BJ (cell line): ENCODE results near the gene PLXNA2. TPM values are rescaled to one million over a fixed set of nuclear protein-coding genes. Genes with fewer than 3 reads are reported as not detected.

Source experiments
- CTCF ChIA-PET: fragments of 350-600 bp; formaldehyde crosslinking; extraction: SDS; loops from one replicate; lab custom pipeline; 2021; ENCODE audit warnings: antibody characterized with exemption, inconsistent platforms; lab: Yijun Ruan, JAX
- POLR2A ChIA-PET: fragments of 300-600 bp; sonication (Branson Sonifier 250); formaldehyde crosslinking; extraction: SDS; loops from one replicate; lab custom pipeline; 2021; ENCODE audit warnings: antibody characterized with exemption; lab: Charles Lee
- DNase-seq: peaks from one replicate; pipeline ENCODE4 v3.0.0-alpha.2; 2011; ENCODE audit warnings: low read depth
- H3K27me3 ChIP-seq: 2 replicates; pipeline ENCODE4 v1.6.0; 2011; ENCODE audit warnings: low read length; ENCODE audit not compliant: control insufficient read depth, insufficient read depth
- H3K36me3 ChIP-seq: 2 replicates; pipeline ENCODE4 v1.5.1; 2011; ENCODE audit warnings: low read length; ENCODE audit not compliant: control insufficient read depth, insufficient read depth
- H3K4me3 ChIP-seq: 2 replicates; pipeline ENCODE4 v1.5.1; 2011; ENCODE audit warnings: low read depth, mild to moderate bottlenecking, control low read depth, low read length
- CTCF ChIP-seq: IDR thresholded peaks from 2 replicates; pipeline ENCODE4 v1.5.1; 2011; ENCODE audit warnings: low read depth, mild to moderate bottlenecking, control low read depth, inconsistent platforms, low read length, moderate library complexity; ENCODE audit not compliant: insufficient read depth
- polyA plus RNA-seq: library from polyadenylated mRNA; depleted of rRNA; stranded (reverse); fragments of >200 nt; gene quantifications from 2 replicates; pipeline ENCODE4 v1.2.3, GENCODE V29; 2011

PLXNA2 gene
- polyA plus RNA-seq, 1 experiment, result 2.7 TPM

GRCh38 chr1:208053661-208054060, 190.5 kb downstream of the PLXNA2 start:
- CTCF ChIA-PET, result no interaction called here
- TF ChIP-seq CTCF, result no peak
- Histone ChIP-seq H3K36me3 (no peaks in the 10 kb centered on the region; the same call in none of the 2 replicates), H3K4me3 (no peak overlapping the region), H3K27me3 (no peaks in the 10 kb centered on the region)
- POLR2A ChIA-PET, result no interaction called here
- no peak for DNase-seq

GRCh38 chr1:208052926-208053407, 191.2 kb downstream of the PLXNA2 start:
- no peak for TF ChIP-seq CTCF
- POLR2A ChIA-PET, result no interaction called here
- CTCF ChIA-PET, result interaction anchor here (1.0 kb wide), 1 partner anchor 76 kb away, joined by 3 read pairs; no protein-coding TSS in a partner anchor
- Histone ChIP-seq H3K27me3 (no peaks in the 10 kb centered on the region), H3K4me3 (no peak overlapping the region), H3K36me3 (no peaks in the 10 kb centered on the region; the same call in none of the 2 replicates)
- no peak for DNase-seq

GRCh38 chr1:208052135-208052534, 192.0 kb downstream of the PLXNA2 start:
- ChIA-PET POLR2A (no interaction called here), CTCF (interaction anchor here (1.0 kb wide), 1 partner anchor 77 kb away, joined by 3 read pairs; no protein-coding TSS in a partner anchor)
- no peak overlapping the region for H3K4me3 ChIP-seq
- H3K36me3 ChIP-seq, result no peaks in the 10 kb centered on the region; the same call in 1 of the 2 replicates
- DNase-seq, result no peak
- no peak for TF ChIP-seq CTCF
- no peaks in the 10 kb centered on the region for H3K27me3 ChIP-seq

GRCh38 chr1:208051651-208052050, 192.5 kb downstream of the PLXNA2 start:
- no peaks in the 10 kb centered on the region for H3K36me3 ChIP-seq
- no peak overlapping the region for H3K4me3 ChIP-seq
- POLR2A ChIA-PET, result no interaction called here
- CTCF ChIA-PET, result no interaction called here
- TF ChIP-seq CTCF, result no peak
- no peaks in the 10 kb centered on the region for H3K27me3 ChIP-seq
- no peak for DNase-seq

- ChIA-PET POLR2A (no interaction called here), CTCF (interaction anchor here (1.2 to 1.5 kb wide), 3 partner anchors 9 to 190 kb away, joined by 4 to 5 read pairs (median 4); no protein-coding TSS in a partner anchor)
- H3K27me3 ChIP-seq, result no peaks in the 10 kb centered on the region
These were observed 195.3 kb downstream of the PLXNA2 start for GRCh38 chr1:208048904-208049303.

More at GRCh38 chr1:208048904-208049303, 195.3 kb downstream of the PLXNA2 start:
- H3K36me3 ChIP-seq, result peaks cover 5% of the 10 kb centered on the region
- H3K4me3 ChIP-seq, result no peak overlapping the region
- DNase-seq, result no peak
- no peak for TF ChIP-seq CTCF
